MM.1S (cell line): Measurements from ENCODE around the gene ARAP3.

Source experiments
- DNase-seq: peaks from one replicate; pipeline ENCODE4 v3.0.0-alpha.2; 2015
- H2AFZ ChIP-seq: fragments of 300-600 bp; sonication (generic); 2 replicates; pipeline ENCODE4 v1.6.0; 2016; ENCODE audit warnings: antibody characterized with exemption, low read length
- H3F3A ChIP-seq: fragments of 300-600 bp; sonication (generic); 2 replicates; pipeline ENCODE4 v1.6.1; 2016; ENCODE audit warnings: mild to moderate bottlenecking, antibody characterized with exemption, low read length, moderate library complexity, mixed read lengths; ENCODE audit not compliant: insufficient read depth
- H3K27ac ChIP-seq: fragments of 300-600 bp; sonication (generic); 2 replicates; pipeline ENCODE4 v1.5.1; 2016; ENCODE audit warnings: mild to moderate bottlenecking, low read length
- H3K27me3 ChIP-seq: fragments of 300-600 bp; sonication (generic); replicated peaks from 2 replicates; pipeline ENCODE4 v1.6.0; 2016; ENCODE audit warnings: low read length; ENCODE audit not compliant: insufficient read depth
- H3K36me3 ChIP-seq: fragments of 300-600 bp; sonication (generic); replicated peaks from 2 replicates; pipeline ENCODE4 v1.6.1; 2016; ENCODE audit warnings: mild to moderate bottlenecking, low read length, mixed read lengths; ENCODE audit not compliant: insufficient read depth
- H3K4me1 ChIP-seq: fragments of 300-600 bp; sonication (generic); 2 replicates; pipeline ENCODE4 v1.6.1; 2016; ENCODE audit warnings: low read length, mixed read lengths
- H3K4me2 ChIP-seq: fragments of 300-600 bp; sonication (generic); 2 replicates; pipeline ENCODE4 v1.6.0; 2016; ENCODE audit warnings: low read depth, low read length
- H3K4me3 ChIP-seq: fragments of 300-600 bp; sonication (generic); 2 replicates; pipeline ENCODE4 v1.5.1; 2016; ENCODE audit warnings: low read length, mixed read lengths
- H3K79me2 ChIP-seq: fragments of 300-600 bp; sonication (generic); 2 replicates; pipeline ENCODE4 v1.6.1; 2016; ENCODE audit warnings: mixed run types, low read length, mixed read lengths
- H3K9ac ChIP-seq: fragments of 300-600 bp; sonication (generic); 2 replicates; pipeline ENCODE4 v1.6.1; 2016; ENCODE audit warnings: low read length, mixed read lengths
- H3K9me2 ChIP-seq: fragments of 300-600 bp; sonication (generic); replicated peaks from 2 replicates; pipeline ENCODE4 v1.6.1; 2016; ENCODE audit warnings: mild to moderate bottlenecking, low read length, mixed read lengths; ENCODE audit not compliant: insufficient read depth
- H3K9me3 ChIP-seq: fragments of 300-600 bp; sonication (generic); replicated peaks from 2 replicates; pipeline ENCODE4 v1.6.1; 2016; ENCODE audit warnings: mild to moderate bottlenecking, low read length, mixed read lengths; ENCODE audit not compliant: insufficient read depth
- H4K20me1 ChIP-seq: fragments of 300-600 bp; sonication (generic); 2 replicates; pipeline ENCODE4 v1.6.1; 2016; ENCODE audit warnings: mild to moderate bottlenecking, low read length, moderate library complexity, mixed read lengths; ENCODE audit not compliant: insufficient read depth
- EZH2 ChIP-seq: fragments of 300-600 bp; sonication (generic); optimal IDR thresholded peaks from 2 replicates; pipeline ENCODE3; 2017; ENCODE audit warnings: low read depth, mild to moderate bottlenecking, antibody characterized with exemption, low read length, mixed read lengths
- EZH2phosphoT487 ChIP-seq: fragments of 300-600 bp; sonication (generic); IDR thresholded peaks from 2 replicates; pipeline ENCODE4 v1.6.1; 2018; ENCODE audit warnings: antibody characterized with exemption, low read length
- TF ChIP-seq, protein P1 (sequence below): fragments of 300-600 bp; sonication (generic); IDR thresholded peaks from 2 replicates; pipeline ENCODE4 v1.5.1; 2016; ENCODE audit warnings: antibody characterized with exemption, low read length, mixed read lengths

The ARAP3 gene

DNA sequence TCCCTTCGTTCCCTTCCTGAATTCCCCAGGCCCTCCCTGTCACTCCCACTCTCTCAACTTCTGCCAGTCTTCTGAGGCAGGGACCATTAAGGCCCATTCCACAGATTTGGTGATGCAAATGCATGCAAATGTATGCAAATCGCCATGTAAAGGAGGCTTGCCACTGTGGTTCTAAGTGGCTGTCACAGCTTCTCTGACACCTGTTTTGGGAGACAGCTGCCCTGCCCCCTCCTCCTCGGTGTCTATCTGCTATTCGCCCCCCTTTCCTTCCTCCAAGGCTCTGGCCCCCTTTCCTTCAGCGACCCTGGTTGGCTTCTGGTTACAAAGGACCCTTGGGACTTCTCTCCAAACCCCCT, 10.5 kb upstream of the ARAP3 start:
- peak overlapping the region; percentile 42; the same call in 1 of the 2 replicates for H3K9ac ChIP-seq
- no peaks in the 10 kb centered on the region for H3K9me2 ChIP-seq
- TF ChIP-seq, protein P1, sequence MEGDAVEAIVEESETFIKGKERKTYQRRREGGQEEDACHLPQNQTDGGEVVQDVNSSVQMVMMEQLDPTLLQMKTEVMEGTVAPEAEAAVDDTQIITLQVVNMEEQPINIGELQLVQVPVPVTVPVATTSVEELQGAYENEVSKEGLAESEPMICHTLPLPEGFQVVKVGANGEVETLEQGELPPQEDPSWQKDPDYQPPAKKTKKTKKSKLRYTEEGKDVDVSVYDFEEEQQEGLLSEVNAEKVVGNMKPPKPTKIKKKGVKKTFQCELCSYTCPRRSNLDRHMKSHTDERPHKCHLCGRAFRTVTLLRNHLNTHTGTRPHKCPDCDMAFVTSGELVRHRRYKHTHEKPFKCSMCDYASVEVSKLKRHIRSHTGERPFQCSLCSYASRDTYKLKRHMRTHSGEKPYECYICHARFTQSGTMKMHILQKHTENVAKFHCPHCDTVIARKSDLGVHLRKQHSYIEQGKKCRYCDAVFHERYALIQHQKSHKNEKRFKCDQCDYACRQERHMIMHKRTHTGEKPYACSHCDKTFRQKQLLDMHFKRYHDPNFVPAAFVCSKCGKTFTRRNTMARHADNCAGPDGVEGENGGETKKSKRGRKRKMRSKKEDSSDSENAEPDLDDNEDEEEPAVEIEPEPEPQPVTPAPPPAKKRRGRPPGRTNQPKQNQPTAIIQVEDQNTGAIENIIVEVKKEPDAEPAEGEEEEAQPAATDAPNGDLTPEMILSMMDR = no peak
- TF ChIP-seq EZH2phosphoT487 = no peak
- no peak for TF ChIP-seq EZH2
- H4K20me1 ChIP-seq = no peaks in the 10 kb centered on the region
- H3K9me3 ChIP-seq = no peaks in the 10 kb centered on the region
- no peak for DNase-seq
- peaks cover 15% of the 10 kb centered on the region for H3K4me1 ChIP-seq
- H3K4me2 ChIP-seq = peak overlapping the region; percentile 95
- H3K4me3 ChIP-seq = peak overlapping the region; percentile 63
- H3F3A ChIP-seq = no peaks in the 10 kb centered on the region
- peaks cover 4% of the 10 kb centered on the region; the same call in 1 of the 2 replicates for H3K27me3 ChIP-seq
- H3K79me2 ChIP-seq = no peaks in the 10 kb centered on the region
- peak overlapping the region; percentile 85 for H2AFZ ChIP-seq
- H3K36me3 ChIP-seq = no peaks in the 10 kb centered on the region
- H3K27ac ChIP-seq = no peak overlapping the region

DNA sequence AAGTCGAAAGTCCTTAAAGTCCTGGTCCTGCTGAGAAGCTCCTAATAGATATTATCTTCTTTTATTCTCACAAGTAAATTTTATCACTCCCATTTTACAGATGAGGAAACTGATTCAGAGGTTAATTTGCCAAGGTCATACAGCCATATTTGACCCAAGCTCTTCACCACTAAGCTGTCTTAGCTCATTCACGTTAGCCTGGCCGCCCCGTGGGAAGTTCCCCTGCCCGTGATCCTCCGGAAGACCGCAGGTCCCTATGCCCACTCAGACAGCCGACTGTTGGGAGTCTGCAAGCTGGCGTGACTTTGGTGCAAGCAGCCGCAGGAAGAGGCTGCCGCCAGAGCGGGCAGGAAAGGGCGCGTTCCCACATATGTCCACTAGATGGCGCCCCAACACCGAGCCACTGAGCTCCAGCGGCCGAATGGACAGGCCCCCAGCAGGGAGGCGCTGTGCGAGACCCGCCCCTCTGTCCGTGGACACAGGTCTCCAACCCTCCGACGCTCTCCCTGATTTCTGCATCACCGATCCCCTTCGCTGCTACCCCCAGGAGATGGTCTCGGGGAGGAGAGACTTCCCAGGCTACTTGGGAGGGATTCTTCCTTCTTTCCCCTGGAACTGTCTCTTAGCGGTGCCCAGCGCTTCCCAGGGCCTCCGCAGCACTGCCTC, 10.0 kb upstream of the ARAP3 start:
- Histone ChIP-seq H3K27me3 (peaks cover 4% of the 10 kb centered on the region; the same call in 1 of the 2 replicates), H3K4me3 (peak overlapping the region; percentile 63), H3K9me3 (no peaks in the 10 kb centered on the region), H3K4me2 (peak overlapping the region; percentile 95), H3K4me1 (peaks cover 15% of the 10 kb centered on the region), H3F3A (no peaks in the 10 kb centered on the region), H3K9me2 (no peaks in the 10 kb centered on the region), H2AFZ (peak overlapping the region; percentile 85), H3K79me2 (no peaks in the 10 kb centered on the region), H3K27ac (no peak overlapping the region), H3K36me3 (no peaks in the 10 kb centered on the region), H3K9ac (peak overlapping the region; percentile 42; the same call in 1 of the 2 replicates), H4K20me1 (no peaks in the 10 kb centered on the region)
- TF ChIP-seq EZH2phosphoT487 = no peak
- TF ChIP-seq, protein P1 = peak; percentile 94
- DNase-seq = peak; percentile 77

DNA sequence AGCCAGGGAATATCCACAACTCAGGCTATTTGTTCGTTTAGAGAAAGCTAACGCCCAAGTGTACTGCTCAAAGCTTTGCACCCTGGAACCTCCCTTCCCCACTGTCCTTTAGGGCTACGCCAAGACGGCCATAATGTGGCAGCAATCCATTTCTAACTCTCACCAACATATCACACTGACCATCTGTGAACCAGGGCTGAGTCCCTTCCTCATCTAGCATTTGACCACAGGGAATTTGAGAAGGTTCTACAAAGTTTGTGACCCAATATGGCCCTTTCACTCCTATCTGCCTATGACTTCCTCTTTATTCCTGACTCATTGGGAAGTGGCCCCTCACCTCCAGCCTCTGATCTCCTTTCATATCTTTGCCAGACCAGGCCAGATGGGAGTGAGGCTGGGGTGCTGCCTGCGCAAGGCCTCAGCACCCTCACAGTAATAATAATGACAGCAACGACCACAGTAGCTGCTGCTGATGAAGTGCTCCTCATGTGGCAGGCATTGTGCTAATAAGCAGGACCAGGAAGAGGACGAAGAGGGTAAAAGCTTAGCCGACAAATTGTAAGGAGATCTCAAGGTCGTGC, 9.3 kb upstream of the ARAP3 start:
- peaks cover 15% of the 10 kb centered on the region for H3K4me1 ChIP-seq
- H3K4me2 ChIP-seq = no peak overlapping the region
- no peak overlapping the region for H3K9ac ChIP-seq
- H3K4me3 ChIP-seq = no peak overlapping the region
- no peaks in the 10 kb centered on the region for H4K20me1 ChIP-seq
- no peaks in the 10 kb centered on the region for H3K9me3 ChIP-seq
- peaks cover 4% of the 10 kb centered on the region; the same call in 1 of the 2 replicates for H3K27me3 ChIP-seq
- H3K27ac ChIP-seq = no peak overlapping the region
- TF ChIP-seq, protein P1 = no peak
- no peaks in the 10 kb centered on the region for H3F3A ChIP-seq
- no peaks in the 10 kb centered on the region for H3K9me2 ChIP-seq
- H2AFZ ChIP-seq = no peak overlapping the region
- H3K79me2 ChIP-seq = no peaks in the 10 kb centered on the region
- H3K36me3 ChIP-seq = no peaks in the 10 kb centered on the region
- DNase-seq = no peak
